ENCODE results near the gene TPGS1. TPM values are rescaled to one million over a fixed set of nuclear protein-coding genes. Genes with fewer than 3 reads are reported as not detected.

Gene TPGS1
- total RNA-seq, 1 donor from 2014 or later = 26.1 TPM

GRCh38 chr19:488505-489417 lies 18.5 kb upstream of the TPGS1 start:
- peak; percentile 97 for DNase-seq (ENCODE audit: extremely low spot score, unreplicated experiment)
- no peaks in the 10 kb centered on the region for H3K36me3 Mint-ChIP-seq
- H3K9me3 Mint-ChIP-seq = no peaks in the 10 kb centered on the region
- peak overlapping the region; percentile 85 for H3K4me3 Mint-ChIP-seq
- peak overlapping the region; percentile 84 for H3K27ac Mint-ChIP-seq
- TF ChIP-seq, protein P1, sequence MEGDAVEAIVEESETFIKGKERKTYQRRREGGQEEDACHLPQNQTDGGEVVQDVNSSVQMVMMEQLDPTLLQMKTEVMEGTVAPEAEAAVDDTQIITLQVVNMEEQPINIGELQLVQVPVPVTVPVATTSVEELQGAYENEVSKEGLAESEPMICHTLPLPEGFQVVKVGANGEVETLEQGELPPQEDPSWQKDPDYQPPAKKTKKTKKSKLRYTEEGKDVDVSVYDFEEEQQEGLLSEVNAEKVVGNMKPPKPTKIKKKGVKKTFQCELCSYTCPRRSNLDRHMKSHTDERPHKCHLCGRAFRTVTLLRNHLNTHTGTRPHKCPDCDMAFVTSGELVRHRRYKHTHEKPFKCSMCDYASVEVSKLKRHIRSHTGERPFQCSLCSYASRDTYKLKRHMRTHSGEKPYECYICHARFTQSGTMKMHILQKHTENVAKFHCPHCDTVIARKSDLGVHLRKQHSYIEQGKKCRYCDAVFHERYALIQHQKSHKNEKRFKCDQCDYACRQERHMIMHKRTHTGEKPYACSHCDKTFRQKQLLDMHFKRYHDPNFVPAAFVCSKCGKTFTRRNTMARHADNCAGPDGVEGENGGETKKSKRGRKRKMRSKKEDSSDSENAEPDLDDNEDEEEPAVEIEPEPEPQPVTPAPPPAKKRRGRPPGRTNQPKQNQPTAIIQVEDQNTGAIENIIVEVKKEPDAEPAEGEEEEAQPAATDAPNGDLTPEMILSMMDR (conservative IDR thresholded peaks at IDR 0.05) = peak; percentile 18
- peaks cover 22% of the 10 kb centered on the region for H3K27me3 Mint-ChIP-seq
- peaks cover 6% of the 10 kb centered on the region for H3K4me1 Mint-ChIP-seq (ENCODE audit: unreplicated experiment)

- DNase-seq (ENCODE audit: extremely low spot score, unreplicated experiment) = no peak
- no peaks in the 10 kb centered on the region for H3K9me3 Mint-ChIP-seq
- TF ChIP-seq, protein P1 (conservative IDR thresholded peaks at IDR 0.05) = no peak
- peaks cover 6% of the 10 kb centered on the region for H3K4me1 Mint-ChIP-seq (ENCODE audit: unreplicated experiment)
- H3K27me3 Mint-ChIP-seq = peaks cover 17% of the 10 kb centered on the region
- peak overlapping the region; percentile 84 for H3K4me3 Mint-ChIP-seq
- no peaks in the 10 kb centered on the region for H3K36me3 Mint-ChIP-seq
- peak overlapping the region; percentile 56 for H3K27ac Mint-ChIP-seq
These were observed 17.7 kb upstream of the TPGS1 start for GRCh38 chr19:489418-490196.

GRCh38 chr19:491146-491741 lies 16.1 kb upstream of the TPGS1 start:
- Mint-ChIP-seq H3K9me3 (no peaks in the 10 kb centered on the region), H3K4me1 (ENCODE audit: unreplicated experiment) (no peaks in the 10 kb centered on the region), H3K27me3 (peaks cover 9% of the 10 kb centered on the region), H3K4me3 (no peak overlapping the region), H3K36me3 (no peaks in the 10 kb centered on the region), H3K27ac (no peak overlapping the region)
- no peak for DNase-seq (ENCODE audit: extremely low spot score, unreplicated experiment)
- TF ChIP-seq, protein P1 (conservative IDR thresholded peaks at IDR 0.05) = no peak

DNA sequence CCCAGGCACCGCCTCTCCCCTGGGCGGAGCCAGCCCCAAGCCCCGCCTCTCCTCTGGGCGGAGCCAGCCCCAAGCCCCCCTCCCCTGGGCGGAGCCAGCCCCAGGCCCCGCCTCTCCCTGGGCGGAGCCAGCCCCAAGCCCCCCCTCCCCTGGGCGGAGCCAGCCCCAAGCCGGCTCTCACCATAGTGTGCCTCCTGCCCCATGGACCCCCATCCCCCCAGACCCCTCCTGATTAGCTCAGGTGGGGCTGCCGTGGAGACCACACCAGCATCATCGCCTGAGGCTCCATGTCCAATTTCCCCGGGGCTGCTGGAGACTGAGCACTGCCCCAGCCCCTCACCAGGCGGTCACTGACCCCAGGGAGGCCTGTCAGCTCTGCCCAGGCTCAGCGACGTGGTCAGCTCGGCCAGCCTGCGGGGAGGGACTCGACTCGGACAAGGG lies 15.2 kb upstream of the TPGS1 start:
- Mint-ChIP-seq H3K27ac (no peak overlapping the region), H3K4me3 (no peak overlapping the region), H3K4me1 (ENCODE audit: unreplicated experiment) (no peaks in the 10 kb centered on the region), H3K36me3 (no peaks in the 10 kb centered on the region), H3K9me3 (no peaks in the 10 kb centered on the region), H3K27me3 (peaks cover 8% of the 10 kb centered on the region)
- TF ChIP-seq, protein P1 (conservative IDR thresholded peaks at IDR 0.05) = no peak
- DNase-seq (ENCODE audit: extremely low spot score, unreplicated experiment) = no peak

GRCh38 chr19:493391-494170 lies 13.7 kb upstream of the TPGS1 start:
- Mint-ChIP-seq H3K36me3 (no peaks in the 10 kb centered on the region), H3K4me1 (ENCODE audit: unreplicated experiment) (no peaks in the 10 kb centered on the region), H3K27ac (peak overlapping the region; percentile 50), H3K4me3 (peak overlapping the region; percentile 71), H3K27me3 (peaks cover 13% of the 10 kb centered on the region), H3K9me3 (no peaks in the 10 kb centered on the region)
- TF ChIP-seq, protein P1 (conservative IDR thresholded peaks at IDR 0.05) = no peak
- DNase-seq (ENCODE audit: extremely low spot score, unreplicated experiment) = no peak
